HepG2 (cell line): ENCODE results near the gene MYL11. TPM values are rescaled to one million over a fixed set of nuclear protein-coding genes. Genes with fewer than 3 reads are reported as not detected.

Experiments
- ELF1 ChIP-seq: sonication (generic); formaldehyde crosslinking; IDR thresholded peaks from 2 replicates; pipeline ENCODE4 v1.4.0; 2020; ENCODE audit warnings: missing genetic modification reagents
- KDM5B ChIP-seq: sonication (generic); formaldehyde crosslinking; IDR thresholded peaks from 2 replicates; pipeline ENCODE4 v1.4.0; 2020; ENCODE audit warnings: missing genetic modification reagents, mild to moderate bottlenecking, borderline replicate concordance
- KLF13 ChIP-seq: sonication (generic); formaldehyde crosslinking; IDR thresholded peaks from 2 replicates; pipeline ENCODE4 v1.4.0; 2020; ENCODE audit warnings: mild to moderate bottlenecking, missing genetic modification reagents
- NCOA2 ChIP-seq: sonication (generic); formaldehyde crosslinking; IDR thresholded peaks from 2 replicates; pipeline ENCODE4 v1.8.0; 2022; ENCODE audit warnings: inconsistent platforms
- NFIC ChIP-seq: IDR thresholded peaks from 2 replicates; pipeline ENCODE4 v1.6.1; 2012; ENCODE audit warnings: mild to moderate bottlenecking, low read length, inconsistent platforms
- PITX1 ChIP-seq: sonication (generic); formaldehyde crosslinking; IDR thresholded peaks from 2 replicates; pipeline ENCODE4 v1.5.1; 2020; ENCODE audit warnings: mild to moderate bottlenecking, missing genetic modification reagents
- POGZ ChIP-seq: sonication (generic); formaldehyde crosslinking; IDR thresholded peaks from 2 replicates; pipeline ENCODE4 v1.4.0; 2020; ENCODE audit warnings: mild to moderate bottlenecking, missing genetic modification reagents
- SMAD9 ChIP-seq: sonication (generic); formaldehyde crosslinking; IDR thresholded peaks from 2 replicates; pipeline ENCODE4 v1.5.1; 2020; ENCODE audit warnings: mild to moderate bottlenecking, missing genetic modification reagents
- ZBTB42 ChIP-seq: sonication (generic); formaldehyde crosslinking; IDR thresholded peaks from 2 replicates; pipeline ENCODE4 v1.5.0; 2020; ENCODE audit warnings: mild to moderate bottlenecking, missing genetic modification reagents
- polyA plus RNA-seq, 8 experiments: library from polyadenylated mRNA; depleted of rRNA in 3 of 8; stranded (reverse) in 7 of 8; unstranded in 1 of 8; fragments of >200 nt; fragmentation: Illumina TruSeq in 4 of 8; extraction: Trizol in 4 of 8; gene quantifications; 2 replicates each; pipeline versions ENCODE4 v1.2.1 to v1.2.3, GENCODE V29; 2011 to 2016; ENCODE audit warnings: low read depth in 4 of 8, missing spikeins in 1 of 8, mixed read lengths in 1 of 8; ENCODE audit not compliant: insufficient read depth in 1 of 8
- total RNA-seq, 5 experiments: library from RNA; depleted of rRNA; stranded (reverse); fragments of >200 nt; fragmentation: Illumina TruSeq; extraction: Trizol; gene quantifications; 2 replicates each; pipeline ENCODE4 v1.2.3, GENCODE V29; 2016; ENCODE audit warnings: low read depth in 1 of 5
- TF ChIP-seq, protein P1 (sequence below): sonication (generic); formaldehyde crosslinking; IDR thresholded peaks from 2 replicates; pipeline ENCODE4 v1.8.1; 2023; ENCODE audit warnings: mild to moderate bottlenecking, missing genetic modification reagents
- TF ChIP-seq, protein P2 (sequence below): sonication (generic); formaldehyde crosslinking; IDR thresholded peaks from 2 replicates; pipeline ENCODE4 v1.4.0; 2020; ENCODE audit warnings: mild to moderate bottlenecking, missing genetic modification reagents
- TF ChIP-seq, protein P3 (sequence below): sonication (generic); formaldehyde crosslinking; IDR thresholded peaks from 2 replicates; pipeline ENCODE4 v1.9.0; 2021; ENCODE audit warnings: mild to moderate bottlenecking, missing genetic modification reagents
- TF ChIP-seq, protein P4 (sequence below), 2 experiments: IDR thresholded peaks; 2 replicates each; pipeline ENCODE4 v1.6.1; 2011 to 2012; ENCODE audit warnings: low read length in 2 of 2, borderline replicate concordance in 1 of 2, low read depth in 1 of 2, mild to moderate bottlenecking in 1 of 2, moderate library complexity in 1 of 2
- TF ChIP-seq, protein P5 (sequence below): sonication (generic); formaldehyde crosslinking; conservative IDR thresholded peaks from 2 replicates; pipeline ENCODE4 v1.8.0; 2022; ENCODE audit warnings: missing genetic modification reagents

MYL11 gene
- total and polyA plus RNA-seq, 2 of the 13 experiments (the other 11 are each of a cell fraction or from before 2014, with no cell fraction given), result not detected

DNA sequence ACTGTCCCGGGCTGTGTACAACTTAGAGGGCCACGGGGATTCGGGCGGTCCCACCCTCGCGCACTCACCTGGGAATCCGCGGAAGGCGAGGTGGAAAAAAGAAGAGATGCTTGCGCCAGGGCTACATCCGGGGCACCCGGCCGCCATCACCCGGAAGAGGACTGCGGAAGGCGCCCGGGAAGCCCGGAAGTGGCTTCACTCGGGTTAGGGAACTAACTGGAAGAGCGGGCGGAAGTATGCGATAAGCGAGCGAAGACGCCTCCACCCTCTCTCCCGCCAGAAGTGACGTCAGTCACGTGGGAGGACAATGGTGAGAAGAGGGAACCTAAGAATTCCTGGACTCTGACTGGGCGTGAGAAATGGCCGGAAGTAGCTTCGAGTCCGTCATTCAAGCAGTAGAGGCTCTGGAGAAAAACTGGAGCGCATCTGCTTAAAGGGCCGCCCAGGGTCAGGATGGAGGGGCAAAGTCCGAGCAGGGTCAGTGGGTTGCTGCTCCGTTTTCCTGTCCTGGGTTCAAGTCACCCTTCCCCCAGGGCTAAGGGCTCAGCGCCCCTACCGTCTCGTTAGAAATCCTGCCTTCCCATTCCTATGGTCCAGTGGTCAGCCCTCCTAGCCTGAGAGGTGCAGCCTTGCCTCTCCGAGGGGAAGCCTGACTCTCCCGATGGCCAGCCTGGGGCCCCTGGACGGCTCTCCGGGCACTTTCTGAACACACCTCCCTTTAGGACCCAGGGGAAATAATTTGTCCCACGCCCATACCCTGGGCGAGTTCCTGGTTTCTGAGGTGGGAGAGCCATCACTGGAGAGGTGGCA is 19.3 kb upstream of the MYL11 start, which contains the start of gene CD2BP2 (continued):
- TF ChIP-seq, protein P1, sequence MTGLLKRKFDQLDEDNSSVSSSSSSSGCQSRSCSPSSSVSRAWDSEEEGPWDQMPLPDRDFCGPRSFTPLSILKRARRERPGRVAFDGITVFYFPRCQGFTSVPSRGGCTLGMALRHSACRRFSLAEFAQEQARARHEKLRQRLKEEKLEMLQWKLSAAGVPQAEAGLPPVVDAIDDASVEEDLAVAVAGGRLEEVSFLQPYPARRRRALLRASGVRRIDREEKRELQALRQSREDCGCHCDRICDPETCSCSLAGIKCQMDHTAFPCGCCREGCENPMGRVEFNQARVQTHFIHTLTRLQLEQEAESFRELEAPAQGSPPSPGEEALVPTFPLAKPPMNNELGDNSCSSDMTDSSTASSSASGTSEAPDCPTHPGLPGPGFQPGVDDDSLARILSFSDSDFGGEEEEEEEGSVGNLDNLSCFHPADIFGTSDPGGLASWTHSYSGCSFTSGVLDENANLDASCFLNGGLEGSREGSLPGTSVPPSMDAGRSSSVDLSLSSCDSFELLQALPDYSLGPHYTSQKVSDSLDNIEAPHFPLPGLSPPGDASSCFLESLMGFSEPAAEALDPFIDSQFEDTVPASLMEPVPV, result peak; percentile 95
- TF ChIP-seq NFIC (no peak), ZBTB42 (CRISPR knock-in tag) (peak; percentile 54; the same call in 1 of the 2 replicates), NCOA2 (CRISPR knock-in tag) (0 out of 2 replicates have a peak, but pooled peaks have one; percentile 53), KDM5B (peak; percentile 78), KLF13 (no peak), ELF1 (CRISPR knock-in tag) (peak; percentile 100), PITX1 (peak; percentile 51; the same call in 1 of the 2 replicates), POGZ (CRISPR knock-in tag) (peak; percentile 75), SMAD9 (CRISPR knock-in tag) (no peak)
- TF ChIP-seq, protein P2, sequence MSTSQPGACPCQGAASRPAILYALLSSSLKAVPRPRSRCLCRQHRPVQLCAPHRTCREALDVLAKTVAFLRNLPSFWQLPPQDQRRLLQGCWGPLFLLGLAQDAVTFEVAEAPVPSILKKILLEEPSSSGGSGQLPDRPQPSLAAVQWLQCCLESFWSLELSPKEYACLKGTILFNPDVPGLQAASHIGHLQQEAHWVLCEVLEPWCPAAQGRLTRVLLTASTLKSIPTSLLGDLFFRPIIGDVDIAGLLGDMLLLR (CRISPR knock-in tag), result no peak
- TF ChIP-seq, protein P3, sequence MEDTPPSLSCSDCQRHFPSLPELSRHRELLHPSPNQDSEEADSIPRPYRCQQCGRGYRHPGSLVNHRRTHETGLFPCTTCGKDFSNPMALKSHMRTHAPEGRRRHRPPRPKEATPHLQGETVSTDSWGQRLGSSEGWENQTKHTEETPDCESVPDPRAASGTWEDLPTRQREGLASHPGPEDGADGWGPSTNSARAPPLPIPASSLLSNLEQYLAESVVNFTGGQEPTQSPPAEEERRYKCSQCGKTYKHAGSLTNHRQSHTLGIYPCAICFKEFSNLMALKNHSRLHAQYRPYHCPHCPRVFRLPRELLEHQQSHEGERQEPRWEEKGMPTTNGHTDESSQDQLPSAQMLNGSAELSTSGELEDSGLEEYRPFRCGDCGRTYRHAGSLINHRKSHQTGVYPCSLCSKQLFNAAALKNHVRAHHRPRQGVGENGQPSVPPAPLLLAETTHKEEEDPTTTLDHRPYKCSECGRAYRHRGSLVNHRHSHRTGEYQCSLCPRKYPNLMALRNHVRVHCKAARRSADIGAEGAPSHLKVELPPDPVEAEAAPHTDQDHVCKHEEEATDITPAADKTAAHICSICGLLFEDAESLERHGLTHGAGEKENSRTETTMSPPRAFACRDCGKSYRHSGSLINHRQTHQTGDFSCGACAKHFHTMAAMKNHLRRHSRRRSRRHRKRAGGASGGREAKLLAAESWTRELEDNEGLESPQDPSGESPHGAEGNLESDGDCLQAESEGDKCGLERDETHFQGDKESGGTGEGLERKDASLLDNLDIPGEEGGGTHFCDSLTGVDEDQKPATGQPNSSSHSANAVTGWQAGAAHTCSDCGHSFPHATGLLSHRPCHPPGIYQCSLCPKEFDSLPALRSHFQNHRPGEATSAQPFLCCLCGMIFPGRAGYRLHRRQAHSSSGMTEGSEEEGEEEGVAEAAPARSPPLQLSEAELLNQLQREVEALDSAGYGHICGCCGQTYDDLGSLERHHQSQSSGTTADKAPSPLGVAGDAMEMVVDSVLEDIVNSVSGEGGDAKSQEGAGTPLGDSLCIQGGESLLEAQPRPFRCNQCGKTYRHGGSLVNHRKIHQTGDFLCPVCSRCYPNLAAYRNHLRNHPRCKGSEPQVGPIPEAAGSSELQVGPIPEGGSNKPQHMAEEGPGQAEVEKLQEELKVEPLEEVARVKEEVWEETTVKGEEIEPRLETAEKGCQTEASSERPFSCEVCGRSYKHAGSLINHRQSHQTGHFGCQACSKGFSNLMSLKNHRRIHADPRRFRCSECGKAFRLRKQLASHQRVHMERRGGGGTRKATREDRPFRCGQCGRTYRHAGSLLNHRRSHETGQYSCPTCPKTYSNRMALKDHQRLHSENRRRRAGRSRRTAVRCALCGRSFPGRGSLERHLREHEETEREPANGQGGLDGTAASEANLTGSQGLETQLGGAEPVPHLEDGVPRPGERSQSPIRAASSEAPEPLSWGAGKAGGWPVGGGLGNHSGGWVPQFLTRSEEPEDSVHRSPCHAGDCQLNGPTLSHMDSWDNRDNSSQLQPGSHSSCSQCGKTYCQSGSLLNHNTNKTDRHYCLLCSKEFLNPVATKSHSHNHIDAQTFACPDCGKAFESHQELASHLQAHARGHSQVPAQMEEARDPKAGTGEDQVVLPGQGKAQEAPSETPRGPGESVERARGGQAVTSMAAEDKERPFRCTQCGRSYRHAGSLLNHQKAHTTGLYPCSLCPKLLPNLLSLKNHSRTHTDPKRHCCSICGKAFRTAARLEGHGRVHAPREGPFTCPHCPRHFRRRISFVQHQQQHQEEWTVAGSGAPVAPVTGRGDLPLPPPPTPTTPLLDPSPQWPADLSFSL (CRISPR knock-in tag), result no peak
- TF ChIP-seq, protein P4, sequence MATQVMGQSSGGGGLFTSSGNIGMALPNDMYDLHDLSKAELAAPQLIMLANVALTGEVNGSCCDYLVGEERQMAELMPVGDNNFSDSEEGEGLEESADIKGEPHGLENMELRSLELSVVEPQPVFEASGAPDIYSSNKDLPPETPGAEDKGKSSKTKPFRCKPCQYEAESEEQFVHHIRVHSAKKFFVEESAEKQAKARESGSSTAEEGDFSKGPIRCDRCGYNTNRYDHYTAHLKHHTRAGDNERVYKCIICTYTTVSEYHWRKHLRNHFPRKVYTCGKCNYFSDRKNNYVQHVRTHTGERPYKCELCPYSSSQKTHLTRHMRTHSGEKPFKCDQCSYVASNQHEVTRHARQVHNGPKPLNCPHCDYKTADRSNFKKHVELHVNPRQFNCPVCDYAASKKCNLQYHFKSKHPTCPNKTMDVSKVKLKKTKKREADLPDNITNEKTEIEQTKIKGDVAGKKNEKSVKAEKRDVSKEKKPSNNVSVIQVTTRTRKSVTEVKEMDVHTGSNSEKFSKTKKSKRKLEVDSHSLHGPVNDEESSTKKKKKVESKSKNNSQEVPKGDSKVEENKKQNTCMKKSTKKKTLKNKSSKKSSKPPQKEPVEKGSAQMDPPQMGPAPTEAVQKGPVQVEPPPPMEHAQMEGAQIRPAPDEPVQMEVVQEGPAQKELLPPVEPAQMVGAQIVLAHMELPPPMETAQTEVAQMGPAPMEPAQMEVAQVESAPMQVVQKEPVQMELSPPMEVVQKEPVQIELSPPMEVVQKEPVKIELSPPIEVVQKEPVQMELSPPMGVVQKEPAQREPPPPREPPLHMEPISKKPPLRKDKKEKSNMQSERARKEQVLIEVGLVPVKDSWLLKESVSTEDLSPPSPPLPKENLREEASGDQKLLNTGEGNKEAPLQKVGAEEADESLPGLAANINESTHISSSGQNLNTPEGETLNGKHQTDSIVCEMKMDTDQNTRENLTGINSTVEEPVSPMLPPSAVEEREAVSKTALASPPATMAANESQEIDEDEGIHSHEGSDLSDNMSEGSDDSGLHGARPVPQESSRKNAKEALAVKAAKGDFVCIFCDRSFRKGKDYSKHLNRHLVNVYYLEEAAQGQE (IDR thresholded peaks at IDR 0.05; ENCODE audit: borderline replicate concordance in 1 of 2, low read depth in 1 of 2, low read length in 2 of 2), result no peak; a peak in 1 of 4 replicates
- TF ChIP-seq, protein P5, sequence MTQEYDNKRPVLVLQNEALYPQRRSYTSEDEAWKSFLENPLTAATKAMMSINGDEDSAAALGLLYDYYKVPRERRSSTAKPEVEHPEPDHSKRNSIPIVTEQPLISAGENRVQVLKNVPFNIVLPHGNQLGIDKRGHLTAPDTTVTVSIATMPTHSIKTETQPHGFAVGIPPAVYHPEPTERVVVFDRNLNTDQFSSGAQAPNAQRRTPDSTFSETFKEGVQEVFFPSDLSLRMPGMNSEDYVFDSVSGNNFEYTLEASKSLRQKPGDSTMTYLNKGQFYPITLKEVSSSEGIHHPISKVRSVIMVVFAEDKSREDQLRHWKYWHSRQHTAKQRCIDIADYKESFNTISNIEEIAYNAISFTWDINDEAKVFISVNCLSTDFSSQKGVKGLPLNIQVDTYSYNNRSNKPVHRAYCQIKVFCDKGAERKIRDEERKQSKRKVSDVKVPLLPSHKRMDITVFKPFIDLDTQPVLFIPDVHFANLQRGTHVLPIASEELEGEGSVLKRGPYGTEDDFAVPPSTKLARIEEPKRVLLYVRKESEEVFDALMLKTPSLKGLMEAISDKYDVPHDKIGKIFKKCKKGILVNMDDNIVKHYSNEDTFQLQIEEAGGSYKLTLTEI, result no peak
